GM20000 (cell line): ENCODE measurements around the gene TNFRSF1B.

ENCODE experiments used
- DNase-seq: peaks from one replicate; pipeline ENCODE4 v3.0.0; 2012; ENCODE audit warnings: low spot score
- TF ChIP-seq, protein P1 (sequence below): IDR thresholded peaks from 2 replicates; pipeline ENCODE4 v1.5.1; 2012; ENCODE audit warnings: mild to moderate bottlenecking, control low read depth; ENCODE audit errors: extremely low read depth, missing control alignments

The TNFRSF1B gene

DNA sequence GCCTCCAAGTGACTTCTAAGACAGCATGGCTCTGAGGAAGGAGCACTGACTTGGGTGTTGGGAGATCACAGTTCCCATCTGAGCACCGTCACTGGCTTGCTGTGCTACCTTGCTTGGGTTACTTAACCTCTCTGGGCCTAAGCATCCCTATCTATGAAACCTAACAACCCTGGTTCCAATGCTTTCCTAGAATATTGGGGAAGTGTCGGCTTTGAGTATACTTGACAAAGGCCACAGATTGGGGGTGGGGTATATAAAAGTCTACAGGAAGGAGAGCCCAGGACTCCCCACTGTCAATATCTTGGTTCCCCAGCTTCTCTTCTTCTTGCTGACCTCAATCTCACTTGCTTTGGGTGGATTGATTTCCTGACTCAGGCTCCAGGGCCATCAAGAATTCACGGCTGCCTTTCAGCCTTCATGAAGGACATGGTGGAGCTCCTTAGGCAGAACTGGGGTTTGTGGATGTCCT lies 6.3 kb downstream of the TNFRSF1B start:
- TF ChIP-seq, protein P1, sequence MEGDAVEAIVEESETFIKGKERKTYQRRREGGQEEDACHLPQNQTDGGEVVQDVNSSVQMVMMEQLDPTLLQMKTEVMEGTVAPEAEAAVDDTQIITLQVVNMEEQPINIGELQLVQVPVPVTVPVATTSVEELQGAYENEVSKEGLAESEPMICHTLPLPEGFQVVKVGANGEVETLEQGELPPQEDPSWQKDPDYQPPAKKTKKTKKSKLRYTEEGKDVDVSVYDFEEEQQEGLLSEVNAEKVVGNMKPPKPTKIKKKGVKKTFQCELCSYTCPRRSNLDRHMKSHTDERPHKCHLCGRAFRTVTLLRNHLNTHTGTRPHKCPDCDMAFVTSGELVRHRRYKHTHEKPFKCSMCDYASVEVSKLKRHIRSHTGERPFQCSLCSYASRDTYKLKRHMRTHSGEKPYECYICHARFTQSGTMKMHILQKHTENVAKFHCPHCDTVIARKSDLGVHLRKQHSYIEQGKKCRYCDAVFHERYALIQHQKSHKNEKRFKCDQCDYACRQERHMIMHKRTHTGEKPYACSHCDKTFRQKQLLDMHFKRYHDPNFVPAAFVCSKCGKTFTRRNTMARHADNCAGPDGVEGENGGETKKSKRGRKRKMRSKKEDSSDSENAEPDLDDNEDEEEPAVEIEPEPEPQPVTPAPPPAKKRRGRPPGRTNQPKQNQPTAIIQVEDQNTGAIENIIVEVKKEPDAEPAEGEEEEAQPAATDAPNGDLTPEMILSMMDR = no peak
- no peak for DNase-seq

DNA sequence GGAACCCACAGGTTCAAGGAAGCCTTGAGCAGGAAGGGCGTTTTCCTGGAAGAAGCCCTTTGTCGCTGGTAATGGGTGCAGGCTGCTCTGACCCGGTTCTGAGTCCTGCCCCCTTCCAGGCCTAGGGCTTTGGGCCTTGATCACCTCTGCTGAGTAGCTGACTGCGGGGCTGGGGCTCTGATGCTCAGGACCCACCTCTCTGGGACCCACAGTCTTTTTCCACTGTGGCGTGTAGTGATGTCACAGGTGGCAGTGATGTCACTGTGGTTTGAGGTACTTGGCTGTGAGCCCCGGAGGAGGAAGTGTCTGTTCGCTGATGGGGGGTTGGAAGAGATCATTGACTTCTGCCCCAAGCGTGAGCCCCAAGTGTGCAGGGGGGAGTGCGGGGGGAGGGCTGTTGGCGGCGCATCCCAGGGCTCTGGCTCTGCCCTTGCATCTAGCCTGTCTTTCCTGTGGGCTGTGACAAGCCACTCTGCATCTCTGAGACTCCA lies 6.9 kb downstream of the TNFRSF1B start:
- peak; percentile 59 for DNase-seq
- TF ChIP-seq, protein P1 = no peak

DNA sequence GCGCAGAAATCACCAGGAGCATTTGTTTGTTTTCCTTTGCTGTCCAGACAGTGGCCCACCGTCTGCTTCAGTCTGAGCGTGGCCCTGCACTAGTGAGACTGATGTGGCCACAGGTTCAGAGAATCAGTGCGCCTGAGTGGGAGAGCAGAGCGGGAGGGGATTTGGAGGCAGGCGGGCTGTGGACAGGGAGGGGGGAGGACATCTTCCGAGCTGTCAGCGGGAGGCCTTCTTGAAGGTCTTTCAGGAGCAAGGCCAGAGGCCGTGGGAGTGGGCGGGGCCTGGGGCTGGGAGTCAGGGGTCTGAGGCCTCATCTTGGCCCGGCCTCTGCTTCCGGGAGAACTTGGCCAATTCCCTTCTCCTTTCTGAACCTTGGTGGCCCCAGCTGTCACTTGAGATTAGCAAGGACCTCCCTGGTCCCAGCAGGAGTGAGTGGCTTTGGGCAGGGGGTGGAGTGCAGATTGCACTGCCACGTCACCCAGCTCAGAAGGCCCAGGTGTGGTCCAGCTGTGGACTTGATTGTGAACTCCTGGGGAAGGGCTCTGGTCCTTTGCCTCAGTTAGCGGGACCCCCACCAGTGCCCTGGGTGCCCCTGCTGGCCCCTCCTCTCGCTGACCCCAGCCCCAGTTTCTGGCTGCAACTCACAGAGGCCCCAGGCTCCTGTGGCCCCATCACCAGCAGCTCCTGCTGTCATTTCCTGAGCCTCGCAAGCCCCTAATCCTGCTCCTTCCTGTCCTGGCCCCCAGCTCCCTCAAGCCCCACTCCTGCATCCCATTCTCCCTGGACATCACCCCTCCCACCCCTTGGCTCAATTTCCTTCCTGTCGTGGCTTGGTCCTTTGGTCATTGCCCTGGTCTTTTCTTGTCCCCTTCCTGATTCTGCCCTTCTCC lies 8.4 kb downstream of the TNFRSF1B start:
- TF ChIP-seq, protein P1 = no peak

DNA sequence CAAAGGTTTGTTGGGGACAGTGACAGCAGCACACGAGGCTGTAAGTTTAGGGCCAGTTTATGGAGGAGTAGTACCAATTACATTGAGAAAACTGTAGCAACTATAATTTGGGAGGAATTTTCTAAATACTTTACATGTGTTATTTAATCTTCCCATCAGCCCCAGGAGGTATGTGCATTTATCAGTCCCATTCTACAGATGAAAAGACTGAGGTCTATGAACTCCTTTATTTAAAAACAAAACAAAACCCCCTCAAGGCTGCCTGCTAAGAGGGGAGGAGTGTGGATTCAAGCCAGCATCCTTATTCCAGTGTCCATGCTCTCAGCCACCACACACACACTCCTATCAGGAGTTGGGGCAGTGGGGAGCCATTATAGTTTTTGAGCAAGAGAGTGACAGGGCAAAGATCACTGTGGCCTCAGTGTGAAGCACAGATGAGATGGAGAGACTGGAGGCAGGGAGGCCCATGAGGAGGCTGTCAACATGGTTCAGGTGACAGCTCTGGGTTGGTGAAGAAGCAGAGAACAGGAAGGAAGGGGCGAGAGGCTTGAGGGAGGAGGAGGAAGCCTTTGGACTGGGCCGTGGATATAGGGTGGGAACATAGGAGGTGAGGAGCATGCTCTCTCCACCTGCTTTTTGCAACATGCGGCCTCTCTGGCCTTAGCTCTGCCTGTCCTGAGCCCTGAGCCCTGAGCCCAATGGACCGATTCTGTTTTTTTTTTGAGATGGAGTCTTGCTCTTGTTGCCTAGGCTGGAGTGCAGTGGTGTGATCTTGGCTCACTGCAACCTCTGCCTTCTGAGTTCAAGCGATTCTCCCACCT lies 9.7 kb downstream of the TNFRSF1B start:
- DNase-seq = no peak
- TF ChIP-seq, protein P1 = no peak

More for the DNA sequence above, 8.4 kb downstream of the TNFRSF1B start:
- DNase-seq = no peak

DNA sequence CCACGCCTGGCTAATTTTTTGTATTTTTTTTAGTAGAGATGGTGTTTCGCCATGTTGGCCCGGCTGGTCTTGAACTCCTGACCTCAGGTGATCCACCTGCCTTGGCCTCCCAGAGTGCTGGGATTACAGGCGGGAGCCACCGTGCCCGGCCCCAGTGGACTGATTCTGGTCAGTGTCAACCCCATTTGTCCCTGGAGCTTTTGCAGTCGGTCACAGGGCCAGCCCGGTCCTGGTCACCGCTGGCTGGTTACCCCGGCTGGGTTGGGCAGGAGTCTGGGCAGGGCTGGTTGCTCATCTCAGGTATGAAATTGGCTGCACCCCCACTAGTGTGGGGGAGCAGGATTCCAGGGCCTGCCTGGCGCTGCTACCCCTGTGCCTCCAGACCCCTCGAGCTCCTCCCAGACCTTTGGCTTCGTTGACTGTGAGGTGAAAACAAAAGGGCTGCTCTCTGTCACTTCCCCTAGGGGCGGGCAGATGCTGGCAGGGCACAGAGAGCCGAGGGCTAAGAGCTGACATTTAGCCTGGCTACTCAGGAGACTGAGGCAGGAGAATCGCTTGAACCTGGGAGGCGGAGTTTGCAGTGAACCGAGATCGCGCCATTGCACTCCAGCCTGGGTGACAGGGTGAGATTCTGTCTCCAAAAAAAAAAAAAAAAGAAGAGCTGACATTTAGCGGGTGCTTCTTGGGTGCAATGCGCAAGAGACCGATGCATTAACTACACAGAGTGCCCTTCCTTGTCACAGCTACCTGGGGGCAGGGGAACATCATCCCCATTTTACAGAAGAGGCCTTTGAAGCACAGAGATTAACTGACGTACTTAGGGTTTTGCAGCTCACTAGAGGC lies 10.6 kb downstream of the TNFRSF1B start:
- TF ChIP-seq, protein P1 = no peak
- DNase-seq = no peak

DNA sequence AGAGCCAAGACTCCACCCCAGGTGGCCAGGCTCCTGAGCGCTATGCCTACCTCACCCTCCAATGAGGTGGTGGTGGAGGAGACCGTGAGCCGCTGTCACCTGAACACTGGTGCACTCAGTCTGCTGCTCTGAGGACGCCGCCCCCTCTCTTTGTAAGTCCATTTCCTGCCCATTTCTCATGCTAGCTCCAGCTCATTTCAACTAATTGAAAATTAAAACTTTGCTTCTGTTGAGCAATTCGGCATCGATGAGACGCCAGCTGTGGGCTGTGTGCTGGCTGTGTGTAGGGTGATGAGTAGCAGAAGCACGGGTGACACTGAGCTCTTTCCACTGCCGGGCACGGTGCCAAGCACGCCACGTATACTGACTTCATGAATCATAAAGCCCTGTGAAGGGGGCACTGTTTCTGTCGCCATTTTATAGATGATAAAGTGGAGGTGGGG lies 11.2 kb downstream of the TNFRSF1B start:
- DNase-seq = no peak
- TF ChIP-seq, protein P1 = no peak
